Ovary (tissue), 9 donors: Measurements from ENCODE around the gene IQSEC1. TPM values are rescaled to one million over a fixed set of nuclear protein-coding genes. Genes with fewer than 3 reads are reported as not detected.
A peak's percentile ranks its signal among the peaks of the same experiment; 100 is the strongest.
"Not testable (repeated sequence)": the region's sequence is repeated elsewhere in the genome, so short reads cannot be mapped to it uniquely, and the experiment has no call there.

Source experiments
- DNase-seq, 5 donors: peaks; one replicate each; pipeline ENCODE4 v3.0.0-alpha.2; 2019 to 2020
- H3K27ac ChIP-seq, 2 donors: fragments of 200-600 bp; one replicate each; pipeline versions ENCODE4 v1.5.1 to v1.8.0; 2019 to 2022
- H3K27me3 ChIP-seq: fragments of 200-600 bp; one replicate; pipeline ENCODE4 v1.8.0; 2022
- H3K36me3 ChIP-seq: fragments of 200-600 bp; sonication (generic); one replicate; pipeline ENCODE4 v1.5.1; 2019
- H3K4me1 ChIP-seq: one replicate; pipeline ENCODE4 v1.8.1; 2013; ENCODE audit warnings: mild to moderate bottlenecking, moderate library complexity; ENCODE audit not compliant: insufficient read depth
- H3K4me3 ChIP-seq: fragments of 200-600 bp; sonication (generic); one replicate; pipeline ENCODE4 v1.5.1; 2017
- H3K9me3 ChIP-seq, 2 donors: fragments of 200-600 bp in 1 of 2; sonication (generic) in 1 of 2; one replicate each; pipeline versions ENCODE4 v1.5.1 to v1.8.1; 2013 to 2019; ENCODE audit warnings: mild to moderate bottlenecking in 1 of 2, moderate library complexity in 1 of 2
- EP300 ChIP-seq: sonication (generic); formaldehyde crosslinking; IDR thresholded peaks from one replicate; pipeline ENCODE4 v1.6.1; 2017; ENCODE audit warnings: antibody characterized with exemption
- POLR2A ChIP-seq: fragments of 450-650 bp; IDR thresholded peaks from one replicate; pipeline ENCODE4 v1.6.1; 2017; ENCODE audit warnings: antibody characterized with exemption, mild to moderate bottlenecking, moderate library complexity
- WGBS, 3 donors: extraction: QIAGEN DNeasy Blood & Tissue Kit in 1 of 3; methylation state at CpG; one replicate each; pipeline versions ENCODE4 v1.1.5 to v1.1.7; 2013 to 2017; 5-methylcytosine and 5-hydroxymethylcytosine counted together
- intact Hi-C, 4 donors: fragments of 100-400 bp; cut with DNase I; formaldehyde crosslinking; loops; one replicate each; pipeline versions ENCODE4 v1.11.0 to v1.15.1; 2022 to 2023
- polyA plus RNA-seq, 2 donors: library from polyadenylated mRNA; stranded (reverse); fragments of 200-250 nt in 1 of 2; fragments of 350-450 nt in 1 of 2; fragmentation: Illumina TruSeq in 1 of 2; extraction: RNeasy Lipid Tissue Mini Kit (QIAGEN cat#74804) in 1 of 2; gene quantifications; one replicate each; pipeline ENCODE4 v1.2.3, GENCODE V29; 2013 to 2014
- total RNA-seq, 7 donors: library from RNA; depleted of rRNA in 2 of 7; stranded (reverse); fragments of >200 nt in 2 of 7; fragmentation: NEBNext Ultra II Directional in 3 of 7; extraction: Animal tissue kit (Norgen Biotek cat#: 25700) in 3 of 7; gene quantifications; one replicate each; pipeline versions ENCODE4 v1.1.0 to v1.2.4, GENCODE V29; 2016 to 2023
- TF ChIP-seq, protein P1 (sequence below), 3 donors: fragments of 450-650 bp in 2 of 3; fragments of 200-600 bp in 1 of 3; IDR thresholded peaks; one replicate each; pipeline versions ENCODE4 v1.5.1 to v1.8.0; 2016 to 2022; ENCODE audit warnings: antibody characterized with exemption in 3 of 3, mild to moderate bottlenecking in 1 of 3
- donor health status: DM: no; HTN: no; CAD: no; lungs with moderate emphysema.
- donor health status: DM: no; HTN: no; CAD: no.
- donor health status: Bipolar disorder and iron deficiency.
- donor health status: DM: yes; HTN: yes; CAD: no.
- donor health status: DM: no; HTN: no; CAD: no.
- donor health status: DM: yes; HTN: yes; CAD: no.

IQSEC1 gene
- total and polyA plus RNA-seq, 9 donors, result 20.9 to 55.4 (median 45.1) TPM

DNA sequence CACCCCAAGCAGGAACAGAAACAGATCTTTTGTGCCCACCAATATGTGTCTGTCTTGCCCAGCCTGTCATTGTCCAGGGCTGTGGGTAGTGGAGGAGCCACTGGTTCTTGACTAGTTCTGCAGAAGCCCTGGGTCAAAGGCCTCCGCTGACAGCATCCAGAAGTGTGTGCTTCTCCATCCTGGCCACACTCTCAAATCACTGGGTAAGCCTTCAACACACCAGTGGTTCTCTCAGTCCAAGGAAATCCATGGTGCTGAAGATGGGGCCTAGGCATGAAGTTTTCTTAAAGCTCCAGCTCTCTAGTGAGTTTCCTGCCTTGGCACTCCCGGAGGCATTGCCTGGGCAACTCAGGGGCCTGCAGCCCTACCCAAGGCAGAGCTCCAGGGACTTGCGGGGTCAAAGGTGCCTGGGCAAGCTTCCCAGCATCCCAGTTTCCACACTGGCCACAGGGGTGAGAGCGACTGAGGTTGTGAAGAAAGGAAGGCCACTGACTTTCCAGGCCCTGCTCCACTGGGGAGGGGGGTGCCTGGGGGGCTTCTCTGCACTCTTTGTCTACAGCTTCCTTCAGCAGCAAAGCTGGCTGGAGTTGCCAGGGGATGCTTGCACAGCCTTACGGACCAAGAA, 193.9 kb downstream of the IQSEC1 start:
- peak overlapping the region in 1 of 2 donors; percentile 14 for H3K27ac ChIP-seq
- peaks cover 27% of the 10 kb centered on the region for H3K4me1 ChIP-seq
- WGBS, 3 donors, result 54 to 80% (median 62%) methylated on average over 5 of the region's 5 CpGs
- no peaks in the 10 kb centered on the region for H3K9me3 ChIP-seq
- no peaks in the 10 kb centered on the region for H3K27me3 ChIP-seq
- no peak overlapping the region for H3K4me3 ChIP-seq
- intact Hi-C loops, result no loop called here
- TF ChIP-seq, protein P1, sequence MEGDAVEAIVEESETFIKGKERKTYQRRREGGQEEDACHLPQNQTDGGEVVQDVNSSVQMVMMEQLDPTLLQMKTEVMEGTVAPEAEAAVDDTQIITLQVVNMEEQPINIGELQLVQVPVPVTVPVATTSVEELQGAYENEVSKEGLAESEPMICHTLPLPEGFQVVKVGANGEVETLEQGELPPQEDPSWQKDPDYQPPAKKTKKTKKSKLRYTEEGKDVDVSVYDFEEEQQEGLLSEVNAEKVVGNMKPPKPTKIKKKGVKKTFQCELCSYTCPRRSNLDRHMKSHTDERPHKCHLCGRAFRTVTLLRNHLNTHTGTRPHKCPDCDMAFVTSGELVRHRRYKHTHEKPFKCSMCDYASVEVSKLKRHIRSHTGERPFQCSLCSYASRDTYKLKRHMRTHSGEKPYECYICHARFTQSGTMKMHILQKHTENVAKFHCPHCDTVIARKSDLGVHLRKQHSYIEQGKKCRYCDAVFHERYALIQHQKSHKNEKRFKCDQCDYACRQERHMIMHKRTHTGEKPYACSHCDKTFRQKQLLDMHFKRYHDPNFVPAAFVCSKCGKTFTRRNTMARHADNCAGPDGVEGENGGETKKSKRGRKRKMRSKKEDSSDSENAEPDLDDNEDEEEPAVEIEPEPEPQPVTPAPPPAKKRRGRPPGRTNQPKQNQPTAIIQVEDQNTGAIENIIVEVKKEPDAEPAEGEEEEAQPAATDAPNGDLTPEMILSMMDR (IDR thresholded peaks at IDR 0.05), result no peak
- TF ChIP-seq POLR2A (no peak), EP300 (no peak)
- DNase-seq, result no peak
- no peaks in the 10 kb centered on the region for H3K36me3 ChIP-seq

DNA sequence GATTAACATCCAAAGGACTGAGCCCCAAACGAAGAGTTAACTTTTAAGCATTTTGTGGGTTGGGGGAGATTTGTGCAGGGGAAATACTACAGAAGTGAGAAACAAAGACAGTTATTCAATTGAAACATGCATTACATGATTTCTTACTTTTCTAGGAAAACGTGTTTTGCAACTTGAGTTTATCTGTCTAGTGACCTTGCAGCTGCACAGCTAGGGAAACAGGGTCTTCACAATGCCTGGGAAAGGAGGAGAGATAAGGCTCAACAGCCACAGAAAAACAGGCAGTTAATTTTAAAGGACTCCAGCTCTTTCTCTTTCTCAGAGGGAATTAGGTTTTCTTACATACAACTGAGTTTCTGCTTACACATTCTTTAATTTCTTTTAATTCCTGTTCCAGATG, 194.5 kb downstream of the IQSEC1 start:
- peaks cover 27% of the 10 kb centered on the region for H3K4me1 ChIP-seq
- intact Hi-C loops, result loop anchor here in 1 of 4 donors (1.0 kb wide), 1 partner anchor 48 kb away; no protein-coding TSS in a partner anchor
- WGBS, 3 donors, result 12 to 29% (median 13%) methylated on average over 2 of the region's 2 CpGs

GRCh38 chr3:12878141-12878574, 195.1 kb downstream of the IQSEC1 start:
- intact Hi-C loops, result loop anchor here in 1 of 4 donors (1.0 kb wide), 1 partner anchor 48 kb away; no protein-coding TSS in a partner anchor
- peaks cover 27% of the 10 kb centered on the region for H3K4me1 ChIP-seq
- TF ChIP-seq POLR2A (no peak), EP300 (no peak)
- TF ChIP-seq, protein P1 (IDR thresholded peaks at IDR 0.05), result no peak
- no peak for DNase-seq
- WGBS, 3 donors, result 23 to 72% (median 48%) methylated on average over 2 of the region's 2 CpGs
- H3K9me3 ChIP-seq, result no peaks in the 10 kb centered on the region
- no peaks in the 10 kb centered on the region for H3K36me3 ChIP-seq
- no peak overlapping the region for H3K4me3 ChIP-seq
- no peaks in the 10 kb centered on the region for H3K27me3 ChIP-seq
- H3K27ac ChIP-seq, result peak overlapping the region in 1 of 2 donors; percentile 28

More for the DNA sequence above, 194.5 kb downstream of the IQSEC1 start:
- H3K9me3 ChIP-seq, H3K27me3 ChIP-seq, H3K36me3 ChIP-seq, H3K4me3 ChIP-seq, DNase-seq: not testable (repeated sequence)
- peak overlapping the region in 1 of 2 donors; percentile 14 for H3K27ac ChIP-seq

DNA sequence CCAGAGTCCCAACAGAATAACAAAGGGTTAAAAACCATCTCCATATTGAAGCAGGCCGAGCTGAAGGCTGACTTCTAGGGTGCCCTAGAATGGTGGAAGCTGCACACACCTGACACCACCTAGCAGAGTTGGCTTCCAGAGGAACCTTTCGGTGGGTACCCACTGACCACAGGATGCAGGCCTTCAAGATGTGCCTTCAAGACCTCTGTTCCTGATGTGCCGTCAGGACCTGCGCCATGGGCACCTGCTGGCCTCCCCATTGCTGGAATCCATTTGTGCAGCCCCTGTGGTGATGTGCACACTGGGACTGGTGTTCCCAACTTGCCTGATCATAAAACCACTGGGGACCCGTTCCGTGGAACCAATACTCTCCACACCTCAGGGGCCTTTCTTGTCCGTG, 196.2 kb downstream of the IQSEC1 start:
- WGBS, 3 donors, result 88 to 96% (median 92%) methylated on average over 7 of the region's 7 CpGs
- Histone ChIP-seq H3K36me3 (no peaks in the 10 kb centered on the region), H3K27ac (no peak overlapping the region), H3K9me3 (no peaks in the 10 kb centered on the region), H3K4me1 (peaks cover 27% of the 10 kb centered on the region), H3K4me3 (no peak overlapping the region), H3K27me3 (no peaks in the 10 kb centered on the region)
- intact Hi-C loops, result no loop called here
- DNase-seq, result no peak
- TF ChIP-seq, protein P1 (IDR thresholded peaks at IDR 0.05), result no peak
- no peak for TF ChIP-seq POLR2A
